ENCODE results near the gene CIAO3.

DNA sequence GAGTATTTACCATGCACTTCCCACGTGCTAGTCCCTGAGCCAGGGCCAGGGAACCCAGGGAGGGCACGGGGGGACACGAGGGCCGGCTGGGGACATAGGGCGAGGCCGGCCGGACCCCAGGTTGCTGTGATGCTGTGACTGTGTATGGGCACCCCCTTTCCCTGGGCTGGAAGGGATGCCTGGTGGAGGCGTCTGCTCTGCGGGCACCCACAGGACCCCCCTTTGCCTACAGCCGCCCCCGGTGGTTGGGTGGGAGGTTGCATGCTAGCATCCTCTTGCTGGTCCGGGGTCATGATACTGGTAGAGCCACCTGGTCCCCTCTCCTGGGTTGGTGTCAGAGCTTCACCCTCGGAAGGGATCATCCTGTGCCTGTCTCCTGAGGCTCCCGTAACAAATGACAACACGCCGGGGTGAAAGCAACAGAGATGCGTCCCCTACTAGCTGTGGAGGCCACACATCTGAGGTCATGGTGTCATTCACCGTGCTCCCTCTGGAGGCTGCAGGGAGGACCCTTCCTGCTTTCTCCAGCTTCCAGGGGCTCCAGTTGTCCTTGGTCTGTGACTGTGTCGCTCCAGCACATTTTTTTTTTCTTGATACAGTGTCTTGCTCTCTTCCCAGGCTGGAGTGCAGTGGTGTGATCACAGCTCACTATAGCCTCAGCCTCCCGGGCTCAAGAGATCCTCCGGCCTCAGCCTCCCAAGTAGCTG, 3.1 kb upstream of the CIAO3 start:
- TF ChIP-seq, protein P1, sequence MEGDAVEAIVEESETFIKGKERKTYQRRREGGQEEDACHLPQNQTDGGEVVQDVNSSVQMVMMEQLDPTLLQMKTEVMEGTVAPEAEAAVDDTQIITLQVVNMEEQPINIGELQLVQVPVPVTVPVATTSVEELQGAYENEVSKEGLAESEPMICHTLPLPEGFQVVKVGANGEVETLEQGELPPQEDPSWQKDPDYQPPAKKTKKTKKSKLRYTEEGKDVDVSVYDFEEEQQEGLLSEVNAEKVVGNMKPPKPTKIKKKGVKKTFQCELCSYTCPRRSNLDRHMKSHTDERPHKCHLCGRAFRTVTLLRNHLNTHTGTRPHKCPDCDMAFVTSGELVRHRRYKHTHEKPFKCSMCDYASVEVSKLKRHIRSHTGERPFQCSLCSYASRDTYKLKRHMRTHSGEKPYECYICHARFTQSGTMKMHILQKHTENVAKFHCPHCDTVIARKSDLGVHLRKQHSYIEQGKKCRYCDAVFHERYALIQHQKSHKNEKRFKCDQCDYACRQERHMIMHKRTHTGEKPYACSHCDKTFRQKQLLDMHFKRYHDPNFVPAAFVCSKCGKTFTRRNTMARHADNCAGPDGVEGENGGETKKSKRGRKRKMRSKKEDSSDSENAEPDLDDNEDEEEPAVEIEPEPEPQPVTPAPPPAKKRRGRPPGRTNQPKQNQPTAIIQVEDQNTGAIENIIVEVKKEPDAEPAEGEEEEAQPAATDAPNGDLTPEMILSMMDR (IDR thresholded peaks at IDR 0.05): no peak
- no peak for TF ChIP-seq POLR2A (IDR thresholded peaks at IDR 0.05)
